ENCODE results near the gene PCSK6. TPM values are rescaled to one million over a fixed set of nuclear protein-coding genes. Genes with fewer than 3 reads are reported as not detected.
"Not testable (repeated sequence)": the region's sequence is repeated elsewhere in the genome, so short reads cannot be mapped to it uniquely, and the experiment has no call there.

Gene PCSK6
- total RNA-seq, 4 donors from 2014 or later: 9.7 to 20.5 (median 13.1) TPM

GRCh38 chr15:101458158-101458900 lies 31.2 kb downstream of the PCSK6 start:
- TF ChIP-seq, protein P1, sequence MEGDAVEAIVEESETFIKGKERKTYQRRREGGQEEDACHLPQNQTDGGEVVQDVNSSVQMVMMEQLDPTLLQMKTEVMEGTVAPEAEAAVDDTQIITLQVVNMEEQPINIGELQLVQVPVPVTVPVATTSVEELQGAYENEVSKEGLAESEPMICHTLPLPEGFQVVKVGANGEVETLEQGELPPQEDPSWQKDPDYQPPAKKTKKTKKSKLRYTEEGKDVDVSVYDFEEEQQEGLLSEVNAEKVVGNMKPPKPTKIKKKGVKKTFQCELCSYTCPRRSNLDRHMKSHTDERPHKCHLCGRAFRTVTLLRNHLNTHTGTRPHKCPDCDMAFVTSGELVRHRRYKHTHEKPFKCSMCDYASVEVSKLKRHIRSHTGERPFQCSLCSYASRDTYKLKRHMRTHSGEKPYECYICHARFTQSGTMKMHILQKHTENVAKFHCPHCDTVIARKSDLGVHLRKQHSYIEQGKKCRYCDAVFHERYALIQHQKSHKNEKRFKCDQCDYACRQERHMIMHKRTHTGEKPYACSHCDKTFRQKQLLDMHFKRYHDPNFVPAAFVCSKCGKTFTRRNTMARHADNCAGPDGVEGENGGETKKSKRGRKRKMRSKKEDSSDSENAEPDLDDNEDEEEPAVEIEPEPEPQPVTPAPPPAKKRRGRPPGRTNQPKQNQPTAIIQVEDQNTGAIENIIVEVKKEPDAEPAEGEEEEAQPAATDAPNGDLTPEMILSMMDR (IDR thresholded peaks at IDR 0.05): no peak
- ATAC-seq (ENCODE audit: low FRiP score) (no peak), DNase-seq (ENCODE audit: low spot score) (no peak)

GRCh38 chr15:101457696-101458095 lies 31.8 kb downstream of the PCSK6 start:
- DNase-seq (ENCODE audit: low spot score) (no peak), ATAC-seq (ENCODE audit: low FRiP score) (no peak)
- TF ChIP-seq, protein P1 (IDR thresholded peaks at IDR 0.05): no peak

GRCh38 chr15:101456057-101456739 lies 33.3 kb downstream of the PCSK6 start:
- no peak for ATAC-seq (ENCODE audit: low FRiP score)
- no peak for DNase-seq (ENCODE audit: low spot score)
- TF ChIP-seq, protein P1 (IDR thresholded peaks at IDR 0.05): no peak

DNA sequence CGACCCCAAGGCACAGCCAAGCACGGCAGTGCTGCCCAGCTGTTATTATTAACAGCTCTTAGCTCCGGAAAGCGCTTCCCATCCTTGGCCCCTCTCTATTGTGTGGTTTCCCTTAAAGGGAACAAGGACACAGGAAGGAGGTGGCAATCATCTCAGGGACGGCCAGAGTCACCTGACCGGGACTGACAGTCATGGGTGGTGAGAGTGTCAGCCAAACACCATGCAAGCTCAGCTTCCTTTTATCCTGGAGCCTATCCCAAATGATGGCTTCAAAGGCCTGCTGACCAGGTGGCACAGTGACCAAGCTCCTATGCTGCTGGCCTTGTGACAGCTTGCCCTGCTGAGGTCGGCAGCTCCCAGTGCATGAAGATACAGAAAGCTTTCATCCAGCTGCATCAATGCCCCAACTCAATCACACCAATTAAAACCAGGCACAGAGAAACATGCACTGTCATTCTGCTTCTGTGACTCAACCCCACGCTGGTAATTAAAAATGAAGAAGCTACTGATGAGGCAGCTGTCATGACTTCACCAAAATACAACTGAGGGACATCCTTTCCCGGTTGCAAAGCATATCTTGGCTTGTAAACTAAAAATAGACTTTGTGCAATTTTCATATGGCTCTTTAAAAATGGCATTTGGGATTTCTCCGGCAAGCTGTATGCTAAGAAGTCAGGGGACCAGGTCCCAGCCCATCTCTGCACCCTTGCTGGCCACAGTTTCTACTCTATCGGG lies 34.0 kb downstream of the PCSK6 start:
- TF ChIP-seq, protein P1 (IDR thresholded peaks at IDR 0.05): no peak
- ATAC-seq (ENCODE audit: low FRiP score): no peak
- DNase-seq (ENCODE audit: low spot score): no peak

- ATAC-seq (ENCODE audit: low FRiP score); DNase-seq (ENCODE audit: low spot score): not testable (repeated sequence)
Observed at GRCh38 chr15:101454781-101455180, 34.7 kb downstream of the PCSK6 start.

DNA sequence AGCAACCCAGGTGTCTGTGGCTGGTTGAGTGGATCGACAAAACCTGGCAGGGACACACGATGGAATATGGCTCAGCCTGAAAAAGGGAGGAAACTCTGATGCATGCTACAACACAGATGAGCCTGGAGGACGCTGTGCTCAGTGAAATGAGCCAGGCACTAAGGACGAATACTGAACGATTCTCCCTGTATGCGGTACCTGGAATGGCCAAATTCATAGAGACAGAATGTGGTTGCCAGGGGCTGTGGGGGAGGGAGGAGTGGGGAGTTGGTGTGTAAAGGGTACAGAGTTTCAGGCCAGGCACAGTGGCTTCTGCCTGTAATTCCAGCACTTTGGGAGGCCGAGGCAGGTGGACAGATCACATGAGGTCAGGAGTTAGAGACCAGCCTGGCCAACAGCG lies 35.1 kb downstream of the PCSK6 start:
- DNase-seq (ENCODE audit: low spot score) (no peak), ATAC-seq (ENCODE audit: low FRiP score) (no peak)
- TF ChIP-seq, protein P1 (IDR thresholded peaks at IDR 0.05): no peak

Measured in omental fat pad (tissue), 4 donors.